C4-2B (cell line): Measurements from ENCODE around the gene C2CD2L.

Experiments
- CTCF ChIP-seq: fragments of 450-650 bp; conservative IDR thresholded peaks from 2 replicates; pipeline ENCODE4 v1.5.1; 2017; ENCODE audit warnings: mild to moderate bottlenecking
- ZFX ChIP-seq: fragments of 450-650 bp; IDR thresholded peaks from 2 replicates; pipeline ENCODE4 v1.6.1; 2017

GRCh38 chr11:119148720-119149017, 41.5 kb downstream of the C2CD2L start:
- TF ChIP-seq CTCF (no peak), ZFX (no peak)
